ENCODE results near the gene NT5DC2.

NT5DC2 gene

DNA sequence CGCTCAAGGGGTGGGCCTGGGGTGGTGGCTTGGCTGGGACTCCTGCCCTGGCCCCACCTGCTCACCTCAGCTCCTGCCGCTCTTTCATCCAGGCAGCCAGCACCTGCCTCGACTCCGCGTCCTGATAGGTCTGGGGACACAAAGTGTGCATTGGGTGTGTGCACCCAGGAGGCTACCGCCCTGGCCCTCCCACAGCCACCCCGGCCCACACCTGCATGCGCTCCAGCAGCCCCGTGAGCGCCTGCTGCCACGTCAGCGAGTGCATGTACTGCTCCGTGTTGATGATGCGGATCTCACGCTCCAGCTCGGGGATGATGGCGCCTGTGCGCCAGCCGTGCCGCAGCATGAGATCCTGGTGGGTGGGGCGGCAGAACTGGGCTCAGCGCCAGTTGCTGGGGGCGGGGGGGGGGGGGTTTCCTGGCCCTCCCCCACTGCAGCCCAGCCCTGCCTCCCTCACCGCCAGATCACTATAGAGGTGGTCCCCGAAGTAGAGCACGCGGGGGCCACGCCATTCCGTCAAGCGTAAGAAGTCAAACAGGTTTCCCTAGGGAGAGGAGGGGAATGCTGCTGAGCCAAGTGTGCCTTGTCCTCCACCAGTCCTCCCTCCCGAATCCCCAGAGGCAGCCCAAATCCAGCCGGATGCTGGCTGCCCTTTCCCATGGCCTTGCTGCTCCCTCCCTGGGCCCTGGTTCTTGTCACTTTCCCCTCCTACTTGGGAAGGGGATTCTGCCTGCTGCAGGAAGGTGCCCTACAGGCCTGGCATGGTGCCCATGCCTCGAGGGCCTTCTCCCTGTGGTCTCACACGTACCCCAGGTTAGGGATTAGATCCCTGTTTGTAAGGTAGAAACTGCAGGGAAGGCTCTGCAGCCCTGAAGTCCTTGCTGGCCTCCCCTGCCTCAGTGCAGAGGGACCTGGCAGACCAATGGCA lies 8.6 kb downstream of the NT5DC2 start:
- Histone ChIP-seq H3K9me3 (ENCODE audit: severe bottlenecking) (no peaks in the 10 kb centered on the region), H3K36me3 (peaks cover 65% of the 10 kb centered on the region), H3K27me3 (ENCODE audit: insufficient read depth, low read depth, severe bottlenecking) (no peaks in the 10 kb centered on the region), H3K4me3 (ENCODE audit: low read depth, low read length) (no peak overlapping the region), H3K27ac (no peak overlapping the region)
- TF ChIP-seq, protein P1, sequence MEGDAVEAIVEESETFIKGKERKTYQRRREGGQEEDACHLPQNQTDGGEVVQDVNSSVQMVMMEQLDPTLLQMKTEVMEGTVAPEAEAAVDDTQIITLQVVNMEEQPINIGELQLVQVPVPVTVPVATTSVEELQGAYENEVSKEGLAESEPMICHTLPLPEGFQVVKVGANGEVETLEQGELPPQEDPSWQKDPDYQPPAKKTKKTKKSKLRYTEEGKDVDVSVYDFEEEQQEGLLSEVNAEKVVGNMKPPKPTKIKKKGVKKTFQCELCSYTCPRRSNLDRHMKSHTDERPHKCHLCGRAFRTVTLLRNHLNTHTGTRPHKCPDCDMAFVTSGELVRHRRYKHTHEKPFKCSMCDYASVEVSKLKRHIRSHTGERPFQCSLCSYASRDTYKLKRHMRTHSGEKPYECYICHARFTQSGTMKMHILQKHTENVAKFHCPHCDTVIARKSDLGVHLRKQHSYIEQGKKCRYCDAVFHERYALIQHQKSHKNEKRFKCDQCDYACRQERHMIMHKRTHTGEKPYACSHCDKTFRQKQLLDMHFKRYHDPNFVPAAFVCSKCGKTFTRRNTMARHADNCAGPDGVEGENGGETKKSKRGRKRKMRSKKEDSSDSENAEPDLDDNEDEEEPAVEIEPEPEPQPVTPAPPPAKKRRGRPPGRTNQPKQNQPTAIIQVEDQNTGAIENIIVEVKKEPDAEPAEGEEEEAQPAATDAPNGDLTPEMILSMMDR (IDR thresholded peaks at IDR 0.05; ENCODE audit: low read depth, low read length), result no peak
- DNase-seq, result no peak

DNA sequence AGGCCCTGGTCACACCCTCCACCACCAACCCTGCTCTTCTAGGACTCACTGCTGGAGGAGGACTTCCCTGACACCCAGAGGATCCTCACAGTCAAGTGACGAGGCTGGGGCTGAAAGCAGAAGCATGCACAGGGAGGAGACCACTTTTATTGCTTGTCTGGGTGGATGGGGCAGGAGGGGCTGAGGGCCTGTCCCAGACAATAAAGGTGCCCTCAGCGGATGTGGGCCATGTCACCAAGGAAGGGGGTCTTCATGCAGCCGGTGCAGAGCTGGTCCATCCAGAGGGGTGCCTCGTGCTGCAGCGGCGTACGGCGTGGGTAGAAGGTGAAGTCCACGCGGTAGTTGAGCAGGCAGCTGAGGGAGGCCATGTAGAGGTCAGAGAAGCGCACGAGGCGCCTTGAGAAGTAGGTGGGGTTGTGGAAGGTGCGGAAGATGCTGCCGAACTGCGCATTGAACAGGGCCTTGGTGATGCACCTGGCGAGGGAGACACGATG lies 9.4 kb downstream of the NT5DC2 start:
- Histone ChIP-seq H3K4me3 (ENCODE audit: low read depth, low read length) (no peak overlapping the region), H3K9me3 (ENCODE audit: severe bottlenecking) (no peaks in the 10 kb centered on the region), H3K27me3 (ENCODE audit: insufficient read depth, low read depth, severe bottlenecking) (no peaks in the 10 kb centered on the region), H3K36me3 (peaks cover 61% of the 10 kb centered on the region), H3K27ac (no peak overlapping the region)
- TF ChIP-seq, protein P1 (IDR thresholded peaks at IDR 0.05; ENCODE audit: low read depth, low read length), result no peak
- DNase-seq, result no peak

DNA sequence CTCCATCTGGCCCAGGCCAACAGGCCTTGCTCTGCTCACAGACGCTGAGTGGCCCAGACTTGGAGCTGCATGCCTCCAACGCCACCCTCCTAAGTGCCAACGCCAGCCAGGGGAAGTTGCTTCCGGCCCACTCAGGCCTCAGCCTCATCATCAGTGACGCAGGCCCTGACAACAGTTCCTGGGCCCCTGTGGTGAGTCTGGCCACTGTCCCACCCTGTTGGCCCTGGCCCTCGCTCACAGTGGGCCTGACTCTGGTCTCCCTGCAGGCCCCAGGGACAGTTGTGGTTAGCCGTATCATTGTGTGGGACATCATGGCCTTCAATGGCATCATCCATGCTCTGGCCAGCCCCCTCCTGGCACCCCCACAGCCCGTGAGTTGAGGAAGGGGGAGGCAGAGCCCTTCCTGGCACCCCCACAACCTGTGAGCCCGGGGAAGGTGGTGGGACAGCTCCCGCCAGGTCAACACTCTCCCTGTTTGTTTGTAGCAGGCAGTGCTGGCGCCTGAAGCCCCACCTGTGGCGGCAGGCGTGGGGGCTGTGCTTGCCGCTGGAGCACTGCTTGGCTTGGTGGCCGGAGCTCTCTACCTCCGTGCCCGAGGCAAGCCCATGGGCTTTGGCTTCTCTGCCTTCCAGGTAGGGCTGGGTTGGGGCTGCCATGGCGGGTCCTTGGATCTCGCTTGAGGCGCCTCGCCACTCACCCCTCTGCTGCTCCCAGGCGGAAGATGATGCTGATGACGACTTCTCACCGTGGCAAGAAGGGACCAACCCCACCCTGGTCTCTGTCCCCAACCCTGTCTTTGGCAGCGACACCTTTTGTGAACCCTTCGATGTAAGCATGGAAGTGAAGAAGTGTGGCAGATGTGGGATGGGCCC lies 10.0 kb downstream of the NT5DC2 start:
- TF ChIP-seq, protein P1 (IDR thresholded peaks at IDR 0.05; ENCODE audit: low read depth, low read length), result no peak
- Histone ChIP-seq H3K4me3 (ENCODE audit: low read depth, low read length) (no peak overlapping the region), H3K36me3 (peaks cover 54% of the 10 kb centered on the region), H3K9me3 (ENCODE audit: severe bottlenecking) (no peaks in the 10 kb centered on the region), H3K27me3 (ENCODE audit: insufficient read depth, low read depth, severe bottlenecking) (no peaks in the 10 kb centered on the region), H3K27ac (no peak overlapping the region)
- no peak for DNase-seq

DNA sequence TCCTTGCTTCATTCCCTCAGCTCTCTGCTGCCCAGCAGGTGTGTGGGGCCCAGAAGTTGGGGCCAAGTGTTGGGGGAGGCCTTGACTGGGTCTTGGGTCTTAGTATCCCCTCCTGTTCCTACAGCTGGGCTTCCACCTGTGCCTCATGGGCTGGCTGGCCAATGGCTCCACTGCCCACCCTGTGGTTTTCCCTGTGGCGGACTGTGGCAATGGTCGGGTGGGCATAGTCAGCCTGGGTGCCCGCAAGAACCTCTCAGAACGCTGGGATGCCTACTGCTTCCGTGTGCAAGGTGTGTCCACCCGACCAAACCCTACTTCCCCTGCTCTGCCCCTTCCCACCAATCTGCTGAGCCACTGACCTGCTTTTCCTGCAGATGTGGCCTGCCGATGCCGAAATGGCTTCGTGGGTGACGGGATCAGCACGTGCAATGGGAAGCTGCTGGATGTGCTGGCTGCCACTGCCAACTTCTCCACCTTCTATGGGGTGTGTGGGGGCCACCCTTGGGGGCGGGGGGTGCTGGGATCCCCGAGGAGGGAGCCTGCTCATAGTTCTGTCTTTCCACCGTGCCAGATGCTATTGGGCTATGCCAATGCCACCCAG lies 10.9 kb downstream of the NT5DC2 start:
- H3K27me3 ChIP-seq (ENCODE audit: insufficient read depth, low read depth, severe bottlenecking), result no peaks in the 10 kb centered on the region
- H3K27ac ChIP-seq, result no peak overlapping the region
- TF ChIP-seq, protein P1 (IDR thresholded peaks at IDR 0.05; ENCODE audit: low read depth, low read length), result no peak
- H3K9me3 ChIP-seq (ENCODE audit: severe bottlenecking), result no peaks in the 10 kb centered on the region
- no peak for DNase-seq
- H3K4me3 ChIP-seq (ENCODE audit: low read depth, low read length), result no peak overlapping the region
- peaks cover 48% of the 10 kb centered on the region for H3K36me3 ChIP-seq

DNA sequence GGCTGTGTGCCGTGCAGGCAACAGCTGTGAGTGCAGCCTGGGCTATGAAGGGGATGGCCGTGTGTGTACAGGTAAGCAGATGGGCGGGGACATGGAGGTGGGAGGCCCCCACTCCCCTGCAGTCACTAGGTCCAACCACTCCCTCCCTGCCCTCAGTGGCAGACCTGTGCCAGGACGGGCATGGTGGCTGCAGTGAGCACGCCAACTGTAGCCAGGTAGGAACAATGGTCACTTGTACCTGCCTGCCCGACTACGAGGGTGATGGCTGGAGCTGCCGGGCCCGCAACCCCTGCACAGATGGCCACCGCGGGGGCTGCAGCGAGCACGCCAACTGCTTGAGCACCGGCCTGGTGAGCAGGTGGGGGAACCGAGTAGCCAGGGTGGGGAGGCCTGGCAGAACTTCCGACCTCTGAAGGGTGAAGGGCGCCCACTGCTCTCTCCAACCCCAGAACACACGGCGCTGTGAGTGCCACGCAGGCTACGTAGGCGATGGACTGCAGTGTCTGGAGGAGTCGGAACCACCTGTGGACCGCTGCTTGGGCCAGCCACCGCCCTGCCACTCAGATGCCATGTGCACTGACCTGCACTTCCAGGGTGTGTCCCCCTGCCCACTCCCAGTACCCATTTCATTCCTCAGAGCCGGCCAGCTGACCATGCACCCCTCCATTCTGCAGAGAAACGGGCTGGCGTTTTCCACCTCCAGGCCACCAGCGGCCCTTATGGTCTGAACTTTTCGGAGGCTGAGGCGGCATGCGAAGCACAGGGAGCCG lies 11.6 kb downstream of the NT5DC2 start:
- no peaks in the 10 kb centered on the region for H3K9me3 ChIP-seq (ENCODE audit: severe bottlenecking)
- H3K27ac ChIP-seq, result no peak overlapping the region
- no peak for DNase-seq
- H3K36me3 ChIP-seq, result peaks cover 41% of the 10 kb centered on the region
- H3K27me3 ChIP-seq (ENCODE audit: insufficient read depth, low read depth, severe bottlenecking), result no peaks in the 10 kb centered on the region
- no peak overlapping the region for H3K4me3 ChIP-seq (ENCODE audit: low read depth, low read length)
- TF ChIP-seq, protein P1 (IDR thresholded peaks at IDR 0.05; ENCODE audit: low read depth, low read length), result no peak

Measured in WERI-Rb-1 (cell line).